Liver (tissue), 9 donors: ENCODE results near the gene COX15. TPM values are rescaled to one million over a fixed set of nuclear protein-coding genes. Genes with fewer than 3 reads are reported as not detected.

ENCODE experiments used
- DNase-seq: peaks from one replicate; pipeline ENCODE4 v3.0.0-alpha.2; 2017; ENCODE audit warnings: low spot score
- H3K27ac ChIP-seq, 2 donors: one replicate each; pipeline ENCODE4 v1.7.0; 2013; ENCODE audit warnings: inconsistent platforms in 2 of 2, low read length in 2 of 2, control low read depth in 1 of 2, low read depth in 1 of 2, mild to moderate bottlenecking in 1 of 2
- H3K27me3 ChIP-seq, 4 donors: one replicate each; pipeline versions ENCODE4 v1.6.1 to v1.7.0; 2013; ENCODE audit warnings: low read length in 3 of 4, inconsistent platforms in 1 of 4, mild to moderate bottlenecking in 1 of 4, moderate library complexity in 1 of 4; ENCODE audit not compliant: control insufficient read depth in 4 of 4, insufficient read depth in 4 of 4
- H3K36me3 ChIP-seq, 4 donors: one replicate each; pipeline versions ENCODE4 v1.6.1 to v1.7.0; 2013; ENCODE audit warnings: low read length in 3 of 4, mild to moderate bottlenecking in 3 of 4, low read depth in 1 of 4, moderate library complexity in 1 of 4; ENCODE audit not compliant: control insufficient read depth in 4 of 4, insufficient read depth in 3 of 4
- H3K4me1 ChIP-seq, 4 donors: one replicate each; pipeline versions ENCODE4 v1.6.1 to v1.7.0; 2013; ENCODE audit warnings: low read length in 3 of 4, mild to moderate bottlenecking in 3 of 4, moderate library complexity in 1 of 4; ENCODE audit not compliant: control insufficient read depth in 4 of 4, insufficient read depth in 4 of 4
- H3K4me3 ChIP-seq, 3 donors: one replicate each; pipeline versions ENCODE4 v1.6.1 to v1.7.0; 2013; ENCODE audit warnings: low read length in 3 of 3, control low read depth in 1 of 3, low read depth in 1 of 3, mild to moderate bottlenecking in 1 of 3
- H3K9ac ChIP-seq, 2 donors: one replicate each; pipeline ENCODE4 v1.7.0; 2013; ENCODE audit warnings: low read length in 2 of 2, mild to moderate bottlenecking in 2 of 2, moderate library complexity in 2 of 2, control low read depth in 1 of 2, low read depth in 1 of 2
- H3K9me3 ChIP-seq, 4 donors: one replicate each; pipeline versions ENCODE4 v1.6.1 to v1.7.0; 2013; ENCODE audit warnings: low read length in 3 of 4; ENCODE audit not compliant: control insufficient read depth in 4 of 4
- ATF3 ChIP-seq: IDR thresholded peaks from 2 replicates; pipeline ENCODE4 v1.6.1; 2016; ENCODE audit warnings: antibody characterized with exemption
- CTCF ChIP-seq: fragments of 150-350 bp; IDR thresholded peaks from 2 replicates; pipeline ENCODE4 v1.5.1; 2017; ENCODE audit warnings: improper control_type of control experiment, low read depth, low read length; ENCODE audit not compliant: missing input control
- EGR1 ChIP-seq, 2 donors: IDR thresholded peaks; 2 replicates each; pipeline ENCODE4 v1.6.1; 2016 to 2018; ENCODE audit warnings: antibody characterized with exemption in 2 of 2, low read depth in 2 of 2
- FOXA1 ChIP-seq: IDR thresholded peaks from 2 replicates; pipeline ENCODE4 v1.6.1; 2016; ENCODE audit warnings: antibody characterized with exemption
- FOXA2 ChIP-seq: IDR thresholded peaks from 2 replicates; pipeline ENCODE4 v1.6.1; 2016; ENCODE audit warnings: antibody characterized with exemption
- GABPA ChIP-seq, 2 donors: IDR thresholded peaks in 1 of 2; conservative IDR thresholded peaks in 1 of 2; 2 replicates each; pipeline ENCODE4 v1.6.1; 2016; ENCODE audit warnings: antibody characterized with exemption in 2 of 2, mild to moderate bottlenecking in 1 of 2, moderate library complexity in 1 of 2
- HNF4A ChIP-seq, 2 donors: conservative IDR thresholded peaks; 2 replicates each; pipeline ENCODE4 v1.6.1; 2016; ENCODE audit warnings: antibody characterized with exemption in 2 of 2, mild to moderate bottlenecking in 2 of 2
- HNF4G ChIP-seq: IDR thresholded peaks from 2 replicates; pipeline ENCODE4 v1.6.1; 2016; ENCODE audit warnings: antibody characterized with exemption
- JUND ChIP-seq, 2 donors: IDR thresholded peaks; 2 replicates each; pipeline ENCODE4 v1.6.1; 2016; ENCODE audit warnings: antibody characterized with exemption in 2 of 2
- MAX ChIP-seq: IDR thresholded peaks from 2 replicates; pipeline ENCODE4 v1.6.1; 2016; ENCODE audit warnings: antibody characterized with exemption
- NR2F2 ChIP-seq: IDR thresholded peaks from 2 replicates; pipeline ENCODE4 v1.6.1; 2016; ENCODE audit warnings: antibody characterized with exemption
- RAD21 ChIP-seq, 2 donors: IDR thresholded peaks; 2 replicates each; pipeline ENCODE4 v1.6.1; 2016; ENCODE audit warnings: antibody characterized with exemption in 2 of 2, mild to moderate bottlenecking in 2 of 2
- REST ChIP-seq: IDR thresholded peaks from 2 replicates; pipeline ENCODE4 v1.6.1; 2016; ENCODE audit warnings: antibody characterized with exemption, mild to moderate bottlenecking
- RXRA ChIP-seq, 2 donors: IDR thresholded peaks; 2 replicates each; pipeline ENCODE4 v1.6.1; 2017 to 2018; ENCODE audit warnings: antibody characterized with exemption in 2 of 2, mild to moderate bottlenecking in 1 of 2
- SP1 ChIP-seq: IDR thresholded peaks from 2 replicates; pipeline ENCODE4 v1.6.1; 2018; ENCODE audit warnings: antibody characterized with exemption, mild to moderate bottlenecking
- TAF1 ChIP-seq: conservative IDR thresholded peaks from 2 replicates; pipeline ENCODE4 v1.6.1; 2016; ENCODE audit warnings: antibody characterized with exemption, mild to moderate bottlenecking
- YY1 ChIP-seq: IDR thresholded peaks from 2 replicates; pipeline ENCODE4 v1.6.1; 2016; ENCODE audit warnings: antibody characterized with exemption, mild to moderate bottlenecking
- ZBTB33 ChIP-seq: IDR thresholded peaks from 2 replicates; pipeline ENCODE4 v1.6.1; 2016; ENCODE audit warnings: antibody characterized with exemption
- WGBS: extraction: QIAGEN DNeasy Blood & Tissue Kit; methylation state at CpG from one replicate; pipeline ENCODE4 v1.1.7; 2013; 5-methylcytosine and 5-hydroxymethylcytosine counted together
- polyA plus RNA-seq, 2 donors: library from polyadenylated mRNA; stranded (reverse) in 1 of 2; unstranded in 1 of 2; fragments of 200-250 nt in 1 of 2; fragments of >200 nt in 1 of 2; fragmentation: Nextera tagmentation in 1 of 2; extraction: Ambion mirVana in 1 of 2; gene quantifications; one replicate each; pipeline versions ENCODE4 v1.2.1 to v1.2.3, GENCODE V29; 2013 to 2015
- total RNA-seq, 2 donors: library from RNA; depleted of rRNA; stranded (reverse); fragments of >200 nt; gene quantifications; one replicate each; pipeline ENCODE4 v1.2.3, GENCODE V29; 2014
- donor health status: healthy.
- donor health status: healthy.
- donor health status: healthy.
- donor health status: healthy.
- donor health status: healthy.

COX15 gene
- total and polyA plus RNA-seq, 4 donors = 13.4 to 25.2 (median 20.8) TPM

GRCh38 chr10:99769706-99770105 lies 37.8 kb upstream of the COX15 start:
- H3K4me1 ChIP-seq = peaks cover 0 to 6% (median 2%) of the 10 kb centered on the region in 4 donors
- H3K27me3 ChIP-seq = no peaks in the 10 kb centered on the region
- TF ChIP-seq GABPA (IDR thresholded peaks at IDR 0.05 in 1 of 2, conservative IDR thresholded peaks at IDR 0.05 in 1 of 2) (no peak), EGR1 (IDR thresholded peaks at IDR 0.05; ENCODE audit: low read depth in 2 of 2) (no peak), CTCF (no peak), ATF3 (no peak), NR2F2 (no peak), MAX (no peak), RXRA (IDR thresholded peaks at IDR 0.05) (no peak), FOXA2 (no peak), TAF1 (no peak), RAD21 (IDR thresholded peaks at IDR 0.05) (no peak), REST (no peak), HNF4A (conservative IDR thresholded peaks at IDR 0.05) (no peak), JUND (IDR thresholded peaks at IDR 0.05) (no peak), ZBTB33 (no peak), YY1 (no peak), FOXA1 (no peak), SP1 (no peak), HNF4G (no peak)
- H3K4me3 ChIP-seq = no peak overlapping the region
- H3K9me3 ChIP-seq = no peaks in the 10 kb centered on the region
- WGBS = 90% methylated on average over 5 of the region's 5 CpGs
- H3K36me3 ChIP-seq = no peaks in the 10 kb centered on the region
- H3K27ac ChIP-seq = no peak overlapping the region
- H3K9ac ChIP-seq = no peak overlapping the region
- no peak for DNase-seq
